ENCODE results near the gene TSPAN16.
A peak's percentile ranks its signal among the peaks of the same experiment; 100 is the strongest.

The TSPAN16 gene

GRCh38 chr19:11356074-11356397 lies 60.1 kb downstream of the TSPAN16 start (continued):
- TF ChIP-seq ZEB2 (tag by site-specific recombination; IDR thresholded peaks at IDR 0.05) = no peak
- no peak for TF ChIP-seq ZFHX2 (tag by site-specific recombination; conservative IDR thresholded peaks at IDR 0.05)
- no peak for TF ChIP-seq ZNF148 (tag by site-specific recombination; IDR thresholded peaks at IDR 0.05; ENCODE audit: borderline replicate concordance)
- no peak for TF ChIP-seq ZNF280C (tag by site-specific recombination; IDR thresholded peaks at IDR 0.05)
- TF ChIP-seq INSM2 (tag by site-specific recombination; IDR thresholded peaks at IDR 0.05) = peak; percentile 16; the same call in 1 of the 2 replicates
- no peak for TF ChIP-seq ZNF362 (tag by site-specific recombination; IDR thresholded peaks at IDR 0.05)
- TF ChIP-seq ZNF404 (tag by site-specific recombination; IDR thresholded peaks at IDR 0.05) = no peak
- TF ChIP-seq ZSCAN4 (tag by site-specific recombination; IDR thresholded peaks at IDR 0.05) = peak; percentile 6
- TF ChIP-seq BCL6B (tag by site-specific recombination; IDR thresholded peaks at IDR 0.05) = no peak
- TF ChIP-seq ZBTB10 (tag by site-specific recombination; IDR thresholded peaks at IDR 0.05) = 0 out of 2 replicates have a peak, but pooled peaks have one; percentile 64
- no peak for TF ChIP-seq BCL11B (tag by site-specific recombination; IDR thresholded peaks at IDR 0.05; ENCODE audit: low read depth)
- 0 out of 2 replicates have a peak, but pooled peaks have one; percentile 3 for TF ChIP-seq GLIS1 (tag by site-specific recombination; IDR thresholded peaks at IDR 0.05)
- TF ChIP-seq ZNF10 (tag by site-specific recombination; IDR thresholded peaks at IDR 0.05) = no peak
- TF ChIP-seq ZNF157 (tag by site-specific recombination; IDR thresholded peaks at IDR 0.05) = no peak
- TF ChIP-seq MZF1 (tag by site-specific recombination; IDR thresholded peaks at IDR 0.05; ENCODE audit: borderline replicate concordance) = no peak
- no peak for TF ChIP-seq ZBTB44 (tag by site-specific recombination; IDR thresholded peaks at IDR 0.05)
- TF ChIP-seq ZSCAN5A (tag by site-specific recombination; IDR thresholded peaks at IDR 0.05) = no peak
- TF ChIP-seq ZNF280D (tag by site-specific recombination; IDR thresholded peaks at IDR 0.05) = no peak
- TF ChIP-seq ZNF843 (tag by site-specific recombination; IDR thresholded peaks at IDR 0.05) = 0 out of 2 replicates have a peak, but pooled peaks have one; percentile 5
